ENCODE data around the gene SLC38A10. TPM values are rescaled to one million over a fixed set of nuclear protein-coding genes. Genes with fewer than 3 reads are reported as not detected.

SLC38A10 gene
- total RNA-seq, 1 experiment from 2014 or later, result 75.1 TPM

GRCh38 chr17:81285179-81285878 is 9.8 kb downstream of the SLC38A10 start:
- ChIA-PET CTCF (no interaction called here), POLR2A (ENCODE audit: low non-redundant PET) (no interaction called here)
- DNase-seq (ENCODE audit: low spot score), result no peak
- Histone ChIP-seq H3K27ac (ENCODE audit: low read depth, low read length, poor library complexity, severe bottlenecking) (peak overlapping the region; percentile 67), H3K4me3 (ENCODE audit: low read depth, low read length, poor library complexity, severe bottlenecking) (no peak overlapping the region), H3K36me3 (ENCODE audit: insufficient read depth, low read length, poor library complexity, severe bottlenecking) (peaks cover 14% of the 10 kb centered on the region), H3K4me1 (ENCODE audit: insufficient read depth, low read length, poor library complexity, severe bottlenecking) (no peaks in the 10 kb centered on the region), H3K9me3 (ENCODE audit: low read depth, low read length, poor library complexity, severe bottlenecking) (no peaks in the 10 kb centered on the region), H3K27me3 (replicated peaks; ENCODE audit: insufficient read depth, low read depth, low read length, poor library complexity) (no peaks in the 10 kb centered on the region)
- BruUV-seq (replicated peaks), result no TSS peak
- TF ChIP-seq, protein P1, sequence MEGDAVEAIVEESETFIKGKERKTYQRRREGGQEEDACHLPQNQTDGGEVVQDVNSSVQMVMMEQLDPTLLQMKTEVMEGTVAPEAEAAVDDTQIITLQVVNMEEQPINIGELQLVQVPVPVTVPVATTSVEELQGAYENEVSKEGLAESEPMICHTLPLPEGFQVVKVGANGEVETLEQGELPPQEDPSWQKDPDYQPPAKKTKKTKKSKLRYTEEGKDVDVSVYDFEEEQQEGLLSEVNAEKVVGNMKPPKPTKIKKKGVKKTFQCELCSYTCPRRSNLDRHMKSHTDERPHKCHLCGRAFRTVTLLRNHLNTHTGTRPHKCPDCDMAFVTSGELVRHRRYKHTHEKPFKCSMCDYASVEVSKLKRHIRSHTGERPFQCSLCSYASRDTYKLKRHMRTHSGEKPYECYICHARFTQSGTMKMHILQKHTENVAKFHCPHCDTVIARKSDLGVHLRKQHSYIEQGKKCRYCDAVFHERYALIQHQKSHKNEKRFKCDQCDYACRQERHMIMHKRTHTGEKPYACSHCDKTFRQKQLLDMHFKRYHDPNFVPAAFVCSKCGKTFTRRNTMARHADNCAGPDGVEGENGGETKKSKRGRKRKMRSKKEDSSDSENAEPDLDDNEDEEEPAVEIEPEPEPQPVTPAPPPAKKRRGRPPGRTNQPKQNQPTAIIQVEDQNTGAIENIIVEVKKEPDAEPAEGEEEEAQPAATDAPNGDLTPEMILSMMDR (conservative IDR thresholded peaks at IDR 0.05; ENCODE audit: low read depth, low read length), result no peak
- no peak for TF ChIP-seq EZH2 (IDR thresholded peaks at IDR 0.05; ENCODE audit: borderline replicate concordance, low read depth, low read length, poor library complexity, severe bottlenecking)
- intact Hi-C loops (cut with micrococcal nuclease; ENCODE audit: unreplicated experiment), result no loop called here

GRCh38 chr17:81282876-81283275 is 12.2 kb downstream of the SLC38A10 start:
- TF ChIP-seq, protein P1 (conservative IDR thresholded peaks at IDR 0.05; ENCODE audit: low read depth, low read length), result no peak
- no peak for TF ChIP-seq EZH2 (IDR thresholded peaks at IDR 0.05; ENCODE audit: borderline replicate concordance, low read depth, low read length, poor library complexity, severe bottlenecking)
- Histone ChIP-seq H3K4me3 (ENCODE audit: low read depth, low read length, poor library complexity, severe bottlenecking) (no peak overlapping the region), H3K36me3 (ENCODE audit: insufficient read depth, low read length, poor library complexity, severe bottlenecking) (peaks cover 13% of the 10 kb centered on the region), H3K27me3 (replicated peaks; ENCODE audit: insufficient read depth, low read depth, low read length, poor library complexity) (no peaks in the 10 kb centered on the region), H3K9me3 (ENCODE audit: low read depth, low read length, poor library complexity, severe bottlenecking) (no peaks in the 10 kb centered on the region), H3K27ac (ENCODE audit: low read depth, low read length, poor library complexity, severe bottlenecking) (no peak overlapping the region), H3K4me1 (ENCODE audit: insufficient read depth, low read length, poor library complexity, severe bottlenecking) (no peaks in the 10 kb centered on the region)
- CTCF ChIA-PET, result no interaction called here
- no TSS peak for BruUV-seq (replicated peaks)
- intact Hi-C loops (cut with micrococcal nuclease; ENCODE audit: unreplicated experiment), result no loop called here
- POLR2A ChIA-PET (ENCODE audit: low non-redundant PET), result no interaction called here
- no peak for DNase-seq (ENCODE audit: low spot score)

DNA sequence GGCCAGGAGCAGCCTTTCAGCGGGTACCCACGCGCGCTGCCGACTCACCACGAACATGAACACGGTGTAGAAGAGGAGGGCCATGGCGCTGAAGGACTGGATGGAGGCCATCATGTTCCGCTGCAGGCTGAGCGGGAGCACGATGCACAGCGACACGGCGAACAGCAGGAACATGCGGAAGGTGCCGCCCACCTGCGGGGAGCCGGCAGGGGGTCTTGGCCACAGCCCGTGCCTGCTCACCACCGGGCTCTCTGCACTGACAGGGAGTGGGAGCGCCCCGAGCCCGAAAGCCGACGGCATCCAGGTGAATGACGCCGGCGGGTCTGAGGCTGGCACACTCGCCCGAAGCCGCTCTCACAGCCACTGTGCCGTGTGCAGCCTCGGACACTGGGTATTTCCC is 13.0 kb downstream of the SLC38A10 start:
- no peaks in the 10 kb centered on the region for H3K4me1 ChIP-seq (ENCODE audit: insufficient read depth, low read length, poor library complexity, severe bottlenecking)
- CTCF ChIA-PET, result no interaction called here
- H3K36me3 ChIP-seq (ENCODE audit: insufficient read depth, low read length, poor library complexity, severe bottlenecking), result peaks cover 8% of the 10 kb centered on the region
- no peaks in the 10 kb centered on the region for H3K9me3 ChIP-seq (ENCODE audit: low read depth, low read length, poor library complexity, severe bottlenecking)
- intact Hi-C loops (cut with micrococcal nuclease; ENCODE audit: unreplicated experiment), result no loop called here
- TF ChIP-seq, protein P1 (conservative IDR thresholded peaks at IDR 0.05; ENCODE audit: low read depth, low read length), result no peak
- TF ChIP-seq EZH2 (IDR thresholded peaks at IDR 0.05; ENCODE audit: borderline replicate concordance, low read depth, low read length, poor library complexity, severe bottlenecking), result no peak
- POLR2A ChIA-PET (ENCODE audit: low non-redundant PET), result no interaction called here
- DNase-seq (ENCODE audit: low spot score), result no peak
- no peaks in the 10 kb centered on the region for H3K27me3 ChIP-seq (replicated peaks; ENCODE audit: insufficient read depth, low read depth, low read length, poor library complexity)
- no TSS peak for BruUV-seq (replicated peaks)
- no peak overlapping the region for H3K27ac ChIP-seq (ENCODE audit: low read depth, low read length, poor library complexity, severe bottlenecking)
- no peak overlapping the region for H3K4me3 ChIP-seq (ENCODE audit: low read depth, low read length, poor library complexity, severe bottlenecking)
